ENCODE measurements around the gene SLX4IP.

DNA sequence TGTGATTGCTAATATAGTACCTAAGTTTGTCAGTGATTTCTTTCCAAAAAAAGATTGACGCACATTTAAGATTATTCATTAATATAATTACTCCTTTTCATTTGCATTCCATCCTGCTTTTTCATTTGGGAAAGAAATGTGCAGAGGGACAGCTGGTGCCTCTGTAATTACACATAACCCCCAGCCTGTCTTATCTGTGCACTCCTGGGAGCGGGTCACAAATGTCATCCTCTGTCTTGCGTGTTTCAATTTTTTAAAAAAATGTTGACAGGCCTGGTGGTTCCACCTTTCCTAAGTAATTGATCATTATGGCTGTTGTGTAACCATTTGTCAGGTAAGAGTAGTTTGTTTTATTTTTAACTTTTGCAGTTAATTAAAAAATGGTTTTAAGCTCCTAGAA is 92.7 kb downstream of the SLX4IP start:
- TF ChIP-seq, protein P1, sequence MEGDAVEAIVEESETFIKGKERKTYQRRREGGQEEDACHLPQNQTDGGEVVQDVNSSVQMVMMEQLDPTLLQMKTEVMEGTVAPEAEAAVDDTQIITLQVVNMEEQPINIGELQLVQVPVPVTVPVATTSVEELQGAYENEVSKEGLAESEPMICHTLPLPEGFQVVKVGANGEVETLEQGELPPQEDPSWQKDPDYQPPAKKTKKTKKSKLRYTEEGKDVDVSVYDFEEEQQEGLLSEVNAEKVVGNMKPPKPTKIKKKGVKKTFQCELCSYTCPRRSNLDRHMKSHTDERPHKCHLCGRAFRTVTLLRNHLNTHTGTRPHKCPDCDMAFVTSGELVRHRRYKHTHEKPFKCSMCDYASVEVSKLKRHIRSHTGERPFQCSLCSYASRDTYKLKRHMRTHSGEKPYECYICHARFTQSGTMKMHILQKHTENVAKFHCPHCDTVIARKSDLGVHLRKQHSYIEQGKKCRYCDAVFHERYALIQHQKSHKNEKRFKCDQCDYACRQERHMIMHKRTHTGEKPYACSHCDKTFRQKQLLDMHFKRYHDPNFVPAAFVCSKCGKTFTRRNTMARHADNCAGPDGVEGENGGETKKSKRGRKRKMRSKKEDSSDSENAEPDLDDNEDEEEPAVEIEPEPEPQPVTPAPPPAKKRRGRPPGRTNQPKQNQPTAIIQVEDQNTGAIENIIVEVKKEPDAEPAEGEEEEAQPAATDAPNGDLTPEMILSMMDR (IDR thresholded peaks at IDR 0.05 in 8 of 11, conservative IDR thresholded peaks at IDR 0.05 in 3 of 11) = no peak
- TF ChIP-seq POLR2AphosphoS5 (IDR thresholded peaks at IDR 0.05) (no peak), POLR2A (IDR thresholded peaks at IDR 0.05) (no peak)
